OCI-LY1 (cell line): Measurements from ENCODE around the gene CALHM5.

Experiments
- H2AFZ ChIP-seq: fragments of 200-600 bp; sonication (generic), shearing (Covaris generic); 2 replicates; pipeline ENCODE4 v1.6.0; 2014; ENCODE audit warnings: antibody characterized with exemption, mild to moderate bottlenecking, low read length
- H3F3A ChIP-seq: fragments of 200-600 bp; sonication (generic), shearing (Covaris generic); 2 replicates; pipeline ENCODE4 v1.6.0; 2014; ENCODE audit warnings: mild to moderate bottlenecking, antibody characterized with exemption, low read length, moderate library complexity; ENCODE audit not compliant: insufficient read depth
- H3K27ac ChIP-seq: fragments of 200-600 bp; sonication (generic); 2 replicates; pipeline ENCODE4 v1.5.1; 2014; ENCODE audit warnings: low read length, mixed run types, mild to moderate bottlenecking, low read depth; ENCODE audit not compliant: poor library complexity, severe bottlenecking
- H3K27me3 ChIP-seq: fragments of 200-600 bp; sonication (generic); 2 replicates; pipeline ENCODE4 v1.6.0; 2014; ENCODE audit warnings: antibody characterized with exemption, mild to moderate bottlenecking, low read length, moderate library complexity; ENCODE audit not compliant: insufficient read depth
- H3K36me3 ChIP-seq: fragments of 200-600 bp; sonication (generic); 2 replicates; pipeline ENCODE4 v1.6.1; 2014; ENCODE audit warnings: mild to moderate bottlenecking, antibody characterized with exemption, low read length, moderate library complexity, mixed read lengths; ENCODE audit not compliant: insufficient read depth
- H3K4me1 ChIP-seq: fragments of 200-600 bp; sonication (generic); 2 replicates; pipeline ENCODE4 v1.5.1; 2014; ENCODE audit warnings: mild to moderate bottlenecking, low read length, moderate library complexity; ENCODE audit not compliant: insufficient read depth, severe bottlenecking
- H3K4me2 ChIP-seq: fragments of 200-600 bp; sonication (generic), shearing (Covaris generic); 2 replicates; pipeline ENCODE4 v1.6.1; 2014; ENCODE audit warnings: low read length
- H3K4me3 ChIP-seq: fragments of 200-600 bp; sonication (generic); 2 replicates; pipeline ENCODE4 v1.5.1; 2014; ENCODE audit warnings: low read length, low read depth, mild to moderate bottlenecking, mixed read lengths; ENCODE audit not compliant: poor library complexity, severe bottlenecking
- H3K79me2 ChIP-seq: fragments of 200-600 bp; shearing (Covaris generic); 2 replicates; pipeline ENCODE4 v1.6.1; 2016; ENCODE audit warnings: mixed run types, low read length, mixed read lengths; ENCODE audit not compliant: insufficient read depth
- H3K9ac ChIP-seq: fragments of 200-600 bp; sonication (generic), shearing (Covaris generic); 2 replicates; pipeline ENCODE4 v1.6.1; 2014; ENCODE audit warnings: mild to moderate bottlenecking, low read length, mixed read lengths
- H3K9me2 ChIP-seq: fragments of 200-600 bp; sonication (generic), shearing (Covaris generic); 2 replicates; pipeline ENCODE4 v1.6.1; 2014; ENCODE audit warnings: low read depth, mild to moderate bottlenecking, low read length, mixed read lengths
- H3K9me3 ChIP-seq: fragments of 200-600 bp; shearing (Covaris generic); 2 replicates; pipeline ENCODE4 v1.6.1; 2014; ENCODE audit warnings: low read length, mixed read lengths
- H4K20me1 ChIP-seq: fragments of 200-600 bp; sonication (generic), shearing (Covaris generic); 2 replicates; pipeline ENCODE4 v1.6.0; 2016; ENCODE audit warnings: mild to moderate bottlenecking, low read length; ENCODE audit not compliant: insufficient read depth
- CTCF ChIP-seq: fragments of 200-600 bp; sonication (generic), shearing (Covaris generic); IDR thresholded peaks from 2 replicates; pipeline ENCODE4 v1.5.1; 2017; ENCODE audit warnings: mild to moderate bottlenecking, antibody characterized with exemption, low read length, moderate library complexity, mixed read lengths
- EZH2 ChIP-seq: fragments of 200-600 bp; sonication (generic), shearing (Covaris generic); IDR thresholded peaks from 2 replicates; pipeline ENCODE4 v1.8.0; 2017; ENCODE audit warnings: borderline replicate concordance, mixed run types, mild to moderate bottlenecking, antibody characterized with exemption, low read length, moderate library complexity, mixed read lengths

The CALHM5 gene

GRCh38 chr6:116507324-116507723 lies 4.1 kb upstream of the CALHM5 start:
- Histone ChIP-seq H3K9me2 (no peaks in the 10 kb centered on the region), H4K20me1 (no peaks in the 10 kb centered on the region), H3K4me3 (no peak overlapping the region), H3K36me3 (no peaks in the 10 kb centered on the region), H3K27ac (no peak overlapping the region), H3F3A (no peaks in the 10 kb centered on the region), H3K4me2 (no peak overlapping the region), H3K9ac (no peak overlapping the region), H3K9me3 (no peaks in the 10 kb centered on the region), H3K27me3 (no peaks in the 10 kb centered on the region), H3K79me2 (no peaks in the 10 kb centered on the region), H3K4me1 (no peaks in the 10 kb centered on the region), H2AFZ (no peak overlapping the region)
- no peak for TF ChIP-seq CTCF
- no peak for TF ChIP-seq EZH2

- H3K4me1 ChIP-seq: no peaks in the 10 kb centered on the region
- TF ChIP-seq CTCF (no peak), EZH2 (no peak)
- H3K9ac ChIP-seq: no peak overlapping the region
- H4K20me1 ChIP-seq: no peaks in the 10 kb centered on the region
- H3F3A ChIP-seq: no peaks in the 10 kb centered on the region
- no peak overlapping the region for H2AFZ ChIP-seq
- no peaks in the 10 kb centered on the region for H3K36me3 ChIP-seq
- no peak overlapping the region for H3K4me3 ChIP-seq
- no peak overlapping the region for H3K4me2 ChIP-seq
- H3K9me3 ChIP-seq: no peaks in the 10 kb centered on the region
- no peaks in the 10 kb centered on the region for H3K27me3 ChIP-seq
- no peaks in the 10 kb centered on the region for H3K79me2 ChIP-seq
- H3K27ac ChIP-seq: no peak overlapping the region
- no peaks in the 10 kb centered on the region for H3K9me2 ChIP-seq
Measured at GRCh38 chr6:116508527-116508926, 2.9 kb upstream of the CALHM5 start.

- Histone ChIP-seq H3K36me3 (no peaks in the 10 kb centered on the region), H3K4me2 (no peak overlapping the region), H3K4me3 (no peak overlapping the region), H3K79me2 (no peaks in the 10 kb centered on the region), H3K4me1 (no peaks in the 10 kb centered on the region), H4K20me1 (no peaks in the 10 kb centered on the region), H3K9me3 (no peaks in the 10 kb centered on the region), H3K27me3 (no peaks in the 10 kb centered on the region; the same call in 1 of the 2 replicates), H3K9me2 (no peaks in the 10 kb centered on the region), H3K9ac (no peak overlapping the region), H3K27ac (no peak overlapping the region), H2AFZ (no peak overlapping the region), H3F3A (no peaks in the 10 kb centered on the region)
- no peak for TF ChIP-seq EZH2
- TF ChIP-seq CTCF: no peak
Measured at GRCh38 chr6:116512111-116512559, 696 bp downstream of the CALHM5 start.
